Activated T-helper 1 cell treated with anti-CD3 and anti-CD28 coated beads, Interleukin-12 subunit alpha, Interleukin-12 subunit beta, Interleukin-2, Interleukin-4 antibody, amounts not matched to agents 30 ng/mL and 10 ng/mL and 1 ng/mL, durations not matched to agents 14 hours and 24 hours and 36 hours (primary cell): ENCODE results near the gene ACKR1. TPM values are rescaled to one million over a fixed set of nuclear protein-coding genes. Genes with fewer than 3 reads are reported as not detected.
A peak's percentile ranks its signal among the peaks of the same experiment; 100 is the strongest.

Source experiments
- DNase-seq: peaks from one replicate; pipeline ENCODE4 v3.0.0; 2021; ENCODE audit warnings: low spot score
- H3K27ac Mint-ChIP-seq: one replicate; pipeline ENCODE4 v1.8.0; 2021; ENCODE audit warnings: mild to moderate bottlenecking, mixed read lengths
- H3K27me3 Mint-ChIP-seq: one replicate; pipeline ENCODE4 v1.8.0; 2022; ENCODE audit warnings: mild to moderate bottlenecking, moderate library complexity, mixed read lengths; ENCODE audit not compliant: insufficient read depth
- H3K36me3 Mint-ChIP-seq: one replicate; pipeline ENCODE4 v1.8.0; 2021; ENCODE audit warnings: low read depth, mixed read lengths
- H3K4me1 Mint-ChIP-seq: one replicate; pipeline ENCODE4 v1.8.0; 2021; ENCODE audit warnings: low read depth, mixed read lengths
- H3K4me3 Mint-ChIP-seq: one replicate; pipeline ENCODE4 v1.8.0; 2021; ENCODE audit warnings: mild to moderate bottlenecking, moderate library complexity, mixed read lengths
- H3K9me3 Mint-ChIP-seq: one replicate; pipeline ENCODE4 v1.8.0; 2021; ENCODE audit warnings: mixed read lengths
- intact Hi-C: fragments of 100-400 bp; cut with micrococcal nuclease; formaldehyde crosslinking; loops from one replicate; pipeline ENCODE4 v1.15.1; 2024
- total RNA-seq: library from RNA; stranded (reverse); gene quantifications from 2 replicates; pipeline ENCODE4 v1.2.3, GENCODE V29; 2022

The ACKR1 gene
- total RNA-seq, 1 donor from 2014 or later: not detected

GRCh38 chr1:159197561-159198557 is 6.8 kb upstream of the ACKR1 start:
- peak; percentile 16 for DNase-seq
- Mint-ChIP-seq H3K27ac (no peak overlapping the region), H3K4me1 (no peaks in the 10 kb centered on the region), H3K9me3 (no peaks in the 10 kb centered on the region), H3K27me3 (peaks cover 15% of the 10 kb centered on the region), H3K36me3 (no peaks in the 10 kb centered on the region), H3K4me3 (no peak overlapping the region)
- intact Hi-C loops: loop anchor here (1.0 kb wide), 2 partner anchors 37 to 66 kb away; no protein-coding TSS in a partner anchor

DNA sequence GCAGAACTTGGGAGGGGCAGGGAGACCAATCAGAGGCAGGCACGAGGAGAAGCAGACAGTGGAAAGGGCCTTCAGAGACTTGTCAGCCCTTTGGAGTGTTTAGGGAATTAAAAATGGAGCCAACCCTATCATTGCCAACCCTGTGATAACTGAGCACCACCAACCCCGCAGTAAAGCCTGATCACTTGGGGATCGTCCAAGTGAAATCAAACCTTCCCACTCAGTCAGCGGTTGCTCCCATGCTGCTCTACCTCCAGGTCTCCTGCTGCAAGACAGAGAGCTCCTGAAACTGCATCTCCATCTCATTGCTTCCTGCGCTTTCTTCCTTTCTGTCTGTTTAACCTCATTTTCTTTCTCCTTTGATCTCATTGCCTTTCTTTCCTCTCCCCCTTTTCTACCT is 4.8 kb upstream of the ACKR1 start:
- Mint-ChIP-seq H3K27ac (no peak overlapping the region), H3K36me3 (no peaks in the 10 kb centered on the region), H3K27me3 (peaks cover 17% of the 10 kb centered on the region), H3K4me1 (no peaks in the 10 kb centered on the region), H3K9me3 (no peaks in the 10 kb centered on the region), H3K4me3 (no peak overlapping the region)
- DNase-seq: no peak
- intact Hi-C loops: no loop called here

- H3K9me3 Mint-ChIP-seq: no peaks in the 10 kb centered on the region
- intact Hi-C loops: no loop called here
- no peak for DNase-seq
- H3K4me1 Mint-ChIP-seq: no peaks in the 10 kb centered on the region
- no peak overlapping the region for H3K27ac Mint-ChIP-seq
- H3K36me3 Mint-ChIP-seq: no peaks in the 10 kb centered on the region
- H3K27me3 Mint-ChIP-seq: peaks cover 17% of the 10 kb centered on the region
- H3K4me3 Mint-ChIP-seq: no peak overlapping the region
Observed at GRCh38 chr1:159200769-159201168, 3.9 kb upstream of the ACKR1 start.

- Mint-ChIP-seq H3K4me3 (no peak overlapping the region), H3K27ac (no peak overlapping the region), H3K36me3 (no peaks in the 10 kb centered on the region), H3K9me3 (no peaks in the 10 kb centered on the region), H3K27me3 (peaks cover 17% of the 10 kb centered on the region), H3K4me1 (no peaks in the 10 kb centered on the region)
- intact Hi-C loops: no loop called here
- DNase-seq: no peak
Observed at GRCh38 chr1:159201642-159202041, 3.0 kb upstream of the ACKR1 start.

DNA sequence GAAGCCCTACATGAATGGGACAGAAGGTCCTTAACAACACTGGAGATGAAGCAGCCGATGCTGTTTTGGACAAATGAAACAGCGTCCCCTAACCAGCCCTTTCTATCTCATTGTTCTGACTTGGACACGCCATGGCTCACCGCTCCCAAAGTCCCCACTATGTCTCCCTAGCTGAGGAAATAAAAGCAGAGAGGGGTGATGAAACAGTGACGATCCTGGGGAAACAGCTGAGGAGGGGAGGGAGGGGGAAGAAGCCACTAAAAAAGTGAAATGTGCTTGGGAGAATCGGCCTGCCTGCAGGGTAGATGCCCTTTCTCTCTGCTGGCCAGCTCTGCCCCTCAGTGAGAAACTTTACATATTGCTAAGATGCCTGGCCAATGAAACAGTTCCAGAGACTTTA is 1.1 kb upstream of the ACKR1 start:
- Mint-ChIP-seq H3K27ac (no peak overlapping the region), H3K36me3 (no peaks in the 10 kb centered on the region), H3K4me1 (peaks cover 6% of the 10 kb centered on the region), H3K27me3 (peaks cover 26% of the 10 kb centered on the region), H3K4me3 (no peak overlapping the region), H3K9me3 (no peaks in the 10 kb centered on the region)
- intact Hi-C loops: no loop called here
- DNase-seq: no peak

- no peaks in the 10 kb centered on the region for H3K36me3 Mint-ChIP-seq
- H3K27me3 Mint-ChIP-seq: peaks cover 22% of the 10 kb centered on the region
- no peaks in the 10 kb centered on the region for H3K9me3 Mint-ChIP-seq
- no peak overlapping the region for H3K4me3 Mint-ChIP-seq
- no peak overlapping the region for H3K27ac Mint-ChIP-seq
- intact Hi-C loops: no loop called here
- H3K4me1 Mint-ChIP-seq: peaks cover 6% of the 10 kb centered on the region
- DNase-seq: no peak
Observed at GRCh38 chr1:159205225-159205624, 550 bp downstream of the ACKR1 start.

- Mint-ChIP-seq H3K27ac (no peak overlapping the region), H3K36me3 (no peaks in the 10 kb centered on the region), H3K4me1 (peaks cover 6% of the 10 kb centered on the region), H3K9me3 (no peaks in the 10 kb centered on the region), H3K27me3 (peaks cover 21% of the 10 kb centered on the region), H3K4me3 (no peak overlapping the region)
- no peak for DNase-seq
- intact Hi-C loops: no loop called here
Observed at GRCh38 chr1:159206110-159206509, 1.4 kb downstream of the ACKR1 start.

- intact Hi-C loops: no loop called here
- no peaks in the 10 kb centered on the region for H3K36me3 Mint-ChIP-seq
- no peak for DNase-seq
- peaks cover 6% of the 10 kb centered on the region for H3K4me1 Mint-ChIP-seq
- no peak overlapping the region for H3K27ac Mint-ChIP-seq
- H3K4me3 Mint-ChIP-seq: no peak overlapping the region
- peaks cover 18% of the 10 kb centered on the region for H3K27me3 Mint-ChIP-seq
- H3K9me3 Mint-ChIP-seq: no peaks in the 10 kb centered on the region
Observed at GRCh38 chr1:159207080-159207479, 2.4 kb downstream of the ACKR1 start.

- no peak overlapping the region for H3K4me3 Mint-ChIP-seq
- H3K9me3 Mint-ChIP-seq: no peaks in the 10 kb centered on the region
- no peaks in the 10 kb centered on the region for H3K36me3 Mint-ChIP-seq
- DNase-seq: no peak
- intact Hi-C loops: no loop called here
- H3K27ac Mint-ChIP-seq: no peak overlapping the region
- H3K4me1 Mint-ChIP-seq: peaks cover 6% of the 10 kb centered on the region
- peaks cover 18% of the 10 kb centered on the region for H3K27me3 Mint-ChIP-seq
Observed at GRCh38 chr1:159207774-159208173, 3.1 kb downstream of the ACKR1 start.

- H3K4me1 Mint-ChIP-seq: peaks cover 6% of the 10 kb centered on the region
- H3K4me3 Mint-ChIP-seq: no peak overlapping the region
- no peaks in the 10 kb centered on the region for H3K36me3 Mint-ChIP-seq
- no peaks in the 10 kb centered on the region for H3K9me3 Mint-ChIP-seq
- intact Hi-C loops: no loop called here
- H3K27me3 Mint-ChIP-seq: peaks cover 19% of the 10 kb centered on the region
- no peak overlapping the region for H3K27ac Mint-ChIP-seq
- DNase-seq: no peak
Observed at GRCh38 chr1:159208175-159208825, 3.6 kb downstream of the ACKR1 start.

- intact Hi-C loops: no loop called here
- Mint-ChIP-seq H3K27me3 (peaks cover 21% of the 10 kb centered on the region), H3K9me3 (no peaks in the 10 kb centered on the region), H3K4me3 (no peak overlapping the region), H3K36me3 (no peaks in the 10 kb centered on the region), H3K4me1 (peaks cover 6% of the 10 kb centered on the region), H3K27ac (no peak overlapping the region)
- no peak for DNase-seq
Observed at GRCh38 chr1:159209061-159209460, 4.4 kb downstream of the ACKR1 start.

- no peak overlapping the region for H3K27ac Mint-ChIP-seq
- DNase-seq: no peak
- no peaks in the 10 kb centered on the region for H3K9me3 Mint-ChIP-seq
- peaks cover 6% of the 10 kb centered on the region for H3K4me1 Mint-ChIP-seq
- H3K4me3 Mint-ChIP-seq: no peak overlapping the region
- H3K36me3 Mint-ChIP-seq: no peaks in the 10 kb centered on the region
- intact Hi-C loops: loop anchor here (1.0 to 10.0 kb wide), 4 partner anchors 50 to 1007 kb away; no protein-coding TSS in a partner anchor
- peaks cover 23% of the 10 kb centered on the region for H3K27me3 Mint-ChIP-seq
Observed at GRCh38 chr1:159211331-159212136, 6.9 kb downstream of the ACKR1 start.
